COLO829 (cell line): ENCODE measurements around the gene CDKL1.
"Not testable (repeated sequence)": the region's sequence is repeated elsewhere in the genome, so short reads cannot be mapped to it uniquely, and the experiment has no call there.

Experiments used
- DNase-seq: peaks from one replicate; pipeline ENCODE4 v3.0.0; 2012; ENCODE audit warnings: low spot score

Gene CDKL1

GRCh38 chr14:50333014-50333509, 63.6 kb downstream of the CDKL1 start:
- DNase-seq: no peak

DNA sequence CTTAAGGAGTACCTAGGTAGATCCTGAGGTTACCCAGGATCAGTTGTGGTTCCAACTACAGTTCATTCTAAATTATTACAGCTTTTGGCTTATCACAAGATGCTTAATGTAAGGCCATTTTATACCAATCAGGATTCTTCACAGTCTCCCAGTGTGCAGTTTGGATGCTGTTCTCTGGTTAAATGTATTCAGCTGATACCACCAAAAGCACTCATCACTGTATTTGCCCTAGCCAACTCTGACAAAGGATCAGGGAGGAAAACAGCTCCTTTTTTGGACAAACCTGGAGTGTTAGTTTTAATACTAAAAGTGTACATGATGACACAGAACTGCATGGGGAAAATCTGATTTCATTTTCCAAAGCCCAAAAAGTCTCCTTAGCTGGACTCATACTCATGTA, 65.1 kb downstream of the CDKL1 start:
- no peak for DNase-seq

DNA sequence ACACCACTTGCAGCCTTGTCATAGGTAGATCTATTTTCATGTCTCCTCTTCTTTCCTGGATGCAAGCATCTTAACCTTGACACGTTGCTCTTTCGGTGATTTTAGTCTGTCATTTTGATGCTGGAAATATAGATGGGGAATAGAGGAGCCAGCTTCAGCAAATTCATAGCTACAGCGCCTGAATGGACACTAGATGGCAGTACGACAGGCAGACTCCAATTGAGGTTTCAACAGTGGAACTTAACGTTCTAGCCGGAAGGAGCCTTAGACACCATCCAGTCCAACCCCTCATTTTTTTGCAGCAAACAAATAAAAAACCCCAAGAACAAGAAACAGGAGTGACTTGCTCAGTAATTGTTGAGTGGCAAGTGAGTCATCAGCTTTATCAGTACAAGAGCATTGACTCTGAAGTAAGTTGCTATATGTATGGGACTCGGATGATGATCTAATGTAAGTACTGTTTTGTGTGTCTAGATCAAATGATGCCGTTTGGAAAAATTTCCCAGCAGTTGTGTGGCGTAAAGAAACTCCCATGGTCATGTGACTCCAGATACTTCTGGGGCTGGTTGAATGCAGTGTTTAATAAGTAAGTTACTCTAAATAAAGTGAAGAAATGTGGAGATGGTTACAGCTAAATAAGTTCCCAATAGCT, 75.5 kb downstream of the CDKL1 start:
- peak; percentile 87 for DNase-seq

DNA sequence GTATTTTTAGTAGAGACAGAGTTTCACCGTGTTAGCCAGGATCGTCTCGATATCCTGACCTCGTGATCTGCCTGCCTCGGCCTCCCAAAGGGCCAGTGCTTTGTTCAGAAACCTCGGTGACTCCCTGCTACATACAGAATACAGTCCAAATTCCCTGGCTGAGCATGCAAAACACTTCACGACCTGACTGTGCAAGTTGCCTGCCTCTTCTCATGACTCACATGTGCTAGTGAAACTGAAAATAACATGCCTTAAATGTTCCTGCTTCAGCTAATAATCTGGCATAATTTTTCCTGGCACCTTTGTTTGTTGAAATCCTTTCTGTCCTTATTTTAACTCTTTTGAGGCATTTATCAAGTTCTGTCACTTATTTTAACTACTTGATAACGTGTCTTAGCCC, 76.4 kb downstream of the CDKL1 start:
- DNase-seq: no peak

- DNase-seq: no peak
Measured at GRCh38 chr14:50319721-50320120, 77.0 kb downstream of the CDKL1 start.

- DNase-seq: no peak
Measured at GRCh38 chr14:50319293-50319692, 77.4 kb downstream of the CDKL1 start.

GRCh38 chr14:50318031-50318626, 78.6 kb downstream of the CDKL1 start:
- DNase-seq: peak; percentile 61

DNA sequence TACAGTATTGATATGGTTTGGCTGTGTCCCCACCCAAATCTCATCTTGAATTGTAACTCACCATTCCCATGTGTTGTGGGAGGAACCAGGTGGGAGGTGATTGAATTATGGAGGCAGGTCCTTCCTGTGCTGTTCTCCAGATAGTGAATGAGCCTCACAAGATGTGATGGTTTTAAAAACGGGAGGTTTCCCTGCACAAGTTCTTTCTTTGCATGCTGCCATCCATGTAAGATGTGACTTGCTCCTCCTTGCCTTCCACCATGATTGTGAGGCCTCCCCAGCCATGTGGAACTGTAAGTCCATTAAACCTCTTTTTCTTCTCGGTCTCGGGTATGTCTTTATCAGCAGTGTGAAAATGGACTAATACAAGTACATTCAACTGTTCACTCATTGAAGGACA, 82.6 kb downstream of the CDKL1 start:
- DNase-seq: not testable (repeated sequence)

DNA sequence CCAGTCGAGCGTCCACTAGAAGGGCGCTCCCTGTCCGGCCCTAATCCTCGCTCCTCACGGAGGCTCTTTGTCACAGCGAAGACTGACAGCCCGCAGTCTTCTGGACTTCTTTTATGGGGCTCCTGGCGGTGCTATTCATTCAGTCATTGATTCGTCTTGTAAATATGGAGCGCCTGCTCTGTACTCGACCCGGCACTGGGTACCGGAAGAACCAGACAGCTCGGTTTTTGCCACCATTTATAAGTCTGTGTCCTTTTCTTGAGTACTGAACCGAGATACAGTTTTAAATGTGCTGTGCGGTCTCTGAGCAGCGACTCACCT, 84.0 kb downstream of the CDKL1 start:
- DNase-seq: no peak

- peak; percentile 93 for DNase-seq
Measured at GRCh38 chr14:50311972-50312733, 84.5 kb downstream of the CDKL1 start, which contains the start of the genes DMAC2L and L2HGDH. TSS of gene DMAC2L (plus strand) at chr14:50312324. CDS start at chr14:50321488, 9,164 bp downstream. TSS of gene L2HGDH (minus strand) at chr14:50312229. CDS start at chr14:50312150, 79 bp downstream.

DNA sequence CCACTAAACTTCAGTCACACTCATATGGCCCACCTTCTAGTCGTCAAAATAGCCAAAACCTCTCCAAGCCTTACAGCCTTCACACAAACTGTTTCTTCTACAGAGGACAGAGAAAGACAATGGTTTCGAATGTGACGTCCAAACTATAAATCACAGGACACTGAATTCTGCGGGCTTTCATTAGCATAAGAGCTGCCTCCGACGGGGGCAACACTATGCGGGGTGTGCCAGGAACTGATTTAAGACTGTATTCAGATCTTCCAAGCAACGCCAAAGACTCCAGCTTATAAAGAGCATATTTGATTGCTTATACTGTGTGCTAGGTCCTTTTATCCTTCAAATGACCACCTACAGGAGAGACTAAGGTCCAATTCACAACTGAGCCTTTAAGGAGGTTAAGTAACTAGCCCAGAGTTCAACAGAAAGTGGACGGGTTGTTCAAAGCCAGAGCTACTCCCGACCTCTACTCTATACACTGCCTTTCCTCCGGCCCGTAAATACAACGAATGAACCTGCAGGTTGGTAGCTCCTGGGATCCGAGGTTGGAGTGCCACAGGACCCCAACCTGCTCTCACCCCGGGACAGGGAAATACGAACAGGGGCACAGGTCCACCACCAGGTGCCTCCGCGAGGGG, 85.2 kb downstream of the CDKL1 start:
- peak; percentile 36 for DNase-seq

- no peak for DNase-seq
Measured at GRCh38 chr14:50310445-50310844, 86.2 kb downstream of the CDKL1 start.

- no peak for DNase-seq
Measured at GRCh38 chr14:50308363-50308915, 88.2 kb downstream of the CDKL1 start.

GRCh38 chr14:50303744-50304471, 92.8 kb downstream of the CDKL1 start:
- DNase-seq: no peak

- DNase-seq: no peak
Measured at GRCh38 chr14:50301914-50302313, 94.8 kb downstream of the CDKL1 start.

DNA sequence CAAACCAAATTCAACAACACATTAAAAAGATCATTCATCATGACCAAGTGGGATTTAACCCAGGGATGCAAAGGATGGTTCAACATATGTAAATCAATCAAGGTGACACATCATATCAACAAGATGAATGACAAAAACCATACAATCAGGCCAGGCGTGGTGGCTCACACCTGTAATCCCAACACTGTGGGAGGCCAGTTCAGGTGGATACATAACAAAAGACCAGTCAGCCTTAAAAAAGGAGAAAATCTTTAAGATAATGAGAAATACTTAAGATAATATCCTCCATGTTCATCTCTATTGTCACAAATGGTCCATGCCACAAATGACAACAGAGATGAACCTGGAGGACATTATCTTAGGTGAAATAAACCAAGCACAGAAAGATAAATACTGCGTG, 97.1 kb downstream of the CDKL1 start:
- DNase-seq: no peak

DNA sequence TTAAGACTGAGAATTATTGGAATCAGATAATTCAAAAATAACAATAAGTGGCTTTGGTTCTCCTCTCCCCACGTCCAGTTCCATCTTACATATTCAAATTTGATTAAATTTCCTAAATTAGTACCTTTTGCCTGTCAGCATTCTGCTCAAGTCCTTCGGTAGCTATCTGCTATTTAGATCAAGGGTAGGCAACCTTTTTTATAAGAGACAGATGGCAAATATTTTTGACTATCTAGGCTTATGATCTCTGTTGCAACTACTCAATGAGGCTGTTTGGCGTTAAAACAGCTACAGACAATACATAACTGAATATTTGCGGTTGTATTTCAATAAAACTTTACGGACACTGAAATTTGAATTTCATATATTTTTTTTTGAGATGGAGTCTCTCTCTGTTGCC, 106.4 kb downstream of the CDKL1 start:
- no peak for DNase-seq

DNA sequence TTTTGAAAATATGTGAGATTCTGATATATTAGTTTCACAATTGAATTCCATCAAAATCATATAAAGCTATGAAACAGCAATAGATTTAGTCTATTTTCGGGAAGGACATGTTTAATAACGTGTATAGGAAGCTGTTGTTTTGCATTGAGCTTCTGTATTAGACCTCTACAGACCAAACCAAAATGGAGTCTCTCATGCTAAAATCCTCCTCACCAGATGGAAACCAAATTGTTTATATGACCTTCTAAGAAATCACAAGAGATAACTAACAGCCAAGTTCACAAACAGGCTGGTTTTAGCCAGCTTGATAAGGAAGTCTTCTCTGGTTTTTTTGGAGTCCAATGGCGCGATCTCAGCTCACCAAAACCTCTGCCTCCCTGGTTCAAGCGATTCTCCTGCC, 108.5 kb downstream of the CDKL1 start:
- DNase-seq: no peak

- DNase-seq: no peak
Measured at GRCh38 chr14:50285861-50286260, 110.8 kb downstream of the CDKL1 start.
